OCI-LY3 (cell line): ENCODE measurements around the gene SLC3A2.

Source experiments
- EZH2phosphoT487 ChIP-seq: fragments of 200-600 bp; shearing (Covaris generic); IDR thresholded peaks from 2 replicates; pipeline ENCODE4 v1.6.1; 2018; ENCODE audit warnings: antibody characterized with exemption, mixed run types, low read depth
- TF ChIP-seq, protein P1 (sequence below): fragments of 200-600, 300-600 bp; sonication (generic); IDR thresholded peaks from 2 replicates; pipeline ENCODE4 v1.5.1; 2014; ENCODE audit warnings: antibody characterized with exemption, low read length, low read depth

DNA sequence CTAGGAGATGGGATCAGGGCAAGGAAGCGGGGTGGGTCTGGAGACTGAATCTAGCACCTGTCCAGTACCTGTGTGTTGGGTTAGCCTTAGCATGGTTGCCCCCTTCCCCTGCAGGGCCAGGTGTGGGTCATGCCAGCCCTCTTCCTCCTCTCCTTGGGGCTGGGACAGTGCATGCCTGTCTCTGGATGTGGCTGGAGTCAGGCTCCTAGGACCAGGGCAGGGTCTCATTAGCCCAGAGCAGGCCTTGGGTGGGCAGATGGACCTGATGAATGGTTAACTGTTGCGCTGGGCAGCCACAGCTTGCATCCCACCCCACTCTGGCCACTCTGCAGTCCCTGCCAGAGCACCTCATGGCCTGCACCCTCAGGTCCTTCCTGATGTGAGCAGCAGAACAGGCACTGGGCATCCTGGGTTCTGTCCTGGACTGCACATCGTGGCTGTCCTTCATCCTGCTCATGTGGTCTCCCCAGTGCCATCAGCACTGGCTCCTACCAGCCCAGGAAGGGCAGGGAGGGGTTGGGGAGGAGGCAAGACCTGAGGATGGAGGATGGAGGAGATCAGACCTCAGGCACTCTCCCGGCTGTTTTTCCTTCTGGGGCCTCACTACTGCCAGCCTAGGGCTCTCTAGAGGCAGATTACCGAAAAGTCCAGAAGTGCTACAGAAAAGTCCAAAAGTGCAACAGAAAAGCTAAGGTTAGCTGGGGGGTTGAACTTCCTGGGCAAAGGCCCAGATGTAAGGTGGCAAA lies 53.2 kb downstream of the SLC3A2 start:
- TF ChIP-seq, protein P1, sequence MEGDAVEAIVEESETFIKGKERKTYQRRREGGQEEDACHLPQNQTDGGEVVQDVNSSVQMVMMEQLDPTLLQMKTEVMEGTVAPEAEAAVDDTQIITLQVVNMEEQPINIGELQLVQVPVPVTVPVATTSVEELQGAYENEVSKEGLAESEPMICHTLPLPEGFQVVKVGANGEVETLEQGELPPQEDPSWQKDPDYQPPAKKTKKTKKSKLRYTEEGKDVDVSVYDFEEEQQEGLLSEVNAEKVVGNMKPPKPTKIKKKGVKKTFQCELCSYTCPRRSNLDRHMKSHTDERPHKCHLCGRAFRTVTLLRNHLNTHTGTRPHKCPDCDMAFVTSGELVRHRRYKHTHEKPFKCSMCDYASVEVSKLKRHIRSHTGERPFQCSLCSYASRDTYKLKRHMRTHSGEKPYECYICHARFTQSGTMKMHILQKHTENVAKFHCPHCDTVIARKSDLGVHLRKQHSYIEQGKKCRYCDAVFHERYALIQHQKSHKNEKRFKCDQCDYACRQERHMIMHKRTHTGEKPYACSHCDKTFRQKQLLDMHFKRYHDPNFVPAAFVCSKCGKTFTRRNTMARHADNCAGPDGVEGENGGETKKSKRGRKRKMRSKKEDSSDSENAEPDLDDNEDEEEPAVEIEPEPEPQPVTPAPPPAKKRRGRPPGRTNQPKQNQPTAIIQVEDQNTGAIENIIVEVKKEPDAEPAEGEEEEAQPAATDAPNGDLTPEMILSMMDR, result no peak
- no peak for TF ChIP-seq EZH2phosphoT487
